K562 (cell line): ENCODE results near the gene TMCC2. TPM values are rescaled to one million over a fixed set of nuclear protein-coding genes. Genes with fewer than 3 reads are reported as not detected.

Experiments used
- ATF7 ChIP-seq: fragments of 450-650 bp; IDR thresholded peaks from 2 replicates; pipeline ENCODE4 v1.7.1; 2014; ENCODE audit warnings: mild to moderate bottlenecking, moderate library complexity
- CBX2 ChIP-seq: fragments of 200-600 bp; sonication (generic); IDR thresholded peaks from one replicate; pipeline ENCODE4 v1.6.1; 2012; ENCODE audit warnings: mild to moderate bottlenecking, low read length, inconsistent platforms; ENCODE audit not compliant: insufficient read depth, poor library complexity, severe bottlenecking
- FOXJ3 ChIP-seq: sonication (generic); formaldehyde crosslinking; IDR thresholded peaks from 2 replicates; pipeline ENCODE4 v1.4.0; 2020; ENCODE audit warnings: mild to moderate bottlenecking, missing genetic modification reagents
- KAT8 ChIP-seq: fragments of 450-650 bp; IDR thresholded peaks from 2 replicates; pipeline ENCODE4 v1.6.1; 2016; ENCODE audit warnings: low read depth, mild to moderate bottlenecking
- LARP7 ChIP-seq: fragments of 450-650 bp; IDR thresholded peaks from 2 replicates; pipeline ENCODE4 v1.6.1; 2016
- MCM3 ChIP-seq: fragments of 450-650 bp; IDR thresholded peaks from 2 replicates; pipeline ENCODE4 v1.6.1; 2016
- MEIS2 ChIP-seq: fragments of 450-650 bp; IDR thresholded peaks from 2 replicates; pipeline ENCODE4 v1.6.1; 2014; ENCODE audit warnings: mild to moderate bottlenecking; ENCODE audit not compliant: partially characterized antibody
- NCOA2 ChIP-seq, 2 experiments: fragments of 450-650 bp; IDR thresholded peaks; 2 replicates each; pipeline ENCODE4 v1.6.1; 2018; ENCODE audit warnings: mild to moderate bottlenecking in 2 of 2, moderate library complexity in 1 of 2; ENCODE audit not compliant: partially characterized antibody in 2 of 2
- NEUROD1 ChIP-seq: fragments of 150-350 bp; IDR thresholded peaks from 2 replicates; pipeline ENCODE4 v1.6.1; 2014; ENCODE audit warnings: borderline replicate concordance, low read length, low read depth; ENCODE audit not compliant: partially characterized antibody
- NR4A1 ChIP-seq, 2 experiments: fragments of 250-450 bp in 1 of 2; fragments of 450-650 bp in 1 of 2; sonication (Bioruptor Pico) in 1 of 2; IDR thresholded peaks; 2 replicates each; pipeline versions ENCODE4 v1.4.0 to v1.6.1; 2016 to 2020; ENCODE audit warnings: mild to moderate bottlenecking in 2 of 2, missing compliant biosample characterization in 1 of 2, missing genetic modification characterization in 1 of 2, moderate library complexity in 1 of 2
- SMARCE1 ChIP-seq: fragments of 450-650 bp; IDR thresholded peaks from 2 replicates; pipeline ENCODE4 v1.7.1; 2016; ENCODE audit warnings: mild to moderate bottlenecking
- ZKSCAN1 ChIP-seq: fragments of 150-350 bp; IDR thresholded peaks from 2 replicates; pipeline ENCODE4 v1.6.1; 2016; ENCODE audit warnings: low read depth, low read length
- ZNF175 ChIP-seq: fragments of 200-800 bp; sonication (Bioruptor generic); IDR thresholded peaks from 2 replicates; pipeline ENCODE4 v1.6.1; 2016; ENCODE audit warnings: low read depth, mild to moderate bottlenecking, missing genetic modification characterization, missing compliant biosample characterization
- ZNF408 ChIP-seq: fragments of 250-450 bp; sonication (Bioruptor Pico); IDR thresholded peaks from 2 replicates; pipeline ENCODE4 v1.4.0; 2020; ENCODE audit warnings: low read depth, mild to moderate bottlenecking, moderate library complexity
- ZNF695 ChIP-seq: fragments of 450-650 bp; formaldehyde crosslinking; IDR thresholded peaks from 2 replicates; pipeline ENCODE4 v1.4.0; 2020; ENCODE audit warnings: mild to moderate bottlenecking, moderate library complexity
- ZSCAN29 ChIP-seq: fragments of 450-650 bp; IDR thresholded peaks from 2 replicates; pipeline ENCODE4 v1.6.1; 2017
- polyA plus RNA-seq, 8 experiments: library from polyadenylated mRNA; depleted of rRNA in 4 of 8; stranded (reverse) in 5 of 8; unstranded in 3 of 8; fragments of >200 nt; fragmentation: Nextera tagmentation in 2 of 8; fragmentation: Illumina TruSeq in 1 of 8; extraction: Ambion mirVana in 2 of 8; extraction: Trizol in 1 of 8; gene quantifications; 2 replicates each; pipeline versions ENCODE4 v1.2.1 to v1.2.3, GENCODE V29; 2011 to 2014; ENCODE audit warnings: inconsistent platforms in 1 of 8, missing spikeins in 1 of 8
- total RNA-seq, 7 experiments: library from RNA; depleted of rRNA in 6 of 7; stranded (reverse); fragments of >200 nt in 6 of 7; fragmentation: Illumina TruSeq in 2 of 7; extraction: Trizol in 2 of 7; gene quantifications; 2 replicates each; pipeline versions ENCODE4 v1.2.1 to v1.2.3, GENCODE V29; 2011 to 2021; ENCODE audit warnings: low replicate concordance in 1 of 7
- TF ChIP-seq, protein P1 (sequence below): fragments of 450-650 bp; IDR thresholded peaks from 2 replicates; pipeline ENCODE4 v1.6.1; 2018; ENCODE audit not compliant: partially characterized antibody
- TF ChIP-seq, protein P2 (sequence below): fragments of 450-650 bp; IDR thresholded peaks from 2 replicates; pipeline ENCODE4 v1.6.1; 2016; ENCODE audit warnings: low read depth

The TMCC2 gene
- total and polyA plus RNA-seq, 9 of the 15 experiments (the other 6 are each of a cell fraction or from before 2014, with no cell fraction given): 0.06 to 1.8 (median 0.98) TPM

DNA sequence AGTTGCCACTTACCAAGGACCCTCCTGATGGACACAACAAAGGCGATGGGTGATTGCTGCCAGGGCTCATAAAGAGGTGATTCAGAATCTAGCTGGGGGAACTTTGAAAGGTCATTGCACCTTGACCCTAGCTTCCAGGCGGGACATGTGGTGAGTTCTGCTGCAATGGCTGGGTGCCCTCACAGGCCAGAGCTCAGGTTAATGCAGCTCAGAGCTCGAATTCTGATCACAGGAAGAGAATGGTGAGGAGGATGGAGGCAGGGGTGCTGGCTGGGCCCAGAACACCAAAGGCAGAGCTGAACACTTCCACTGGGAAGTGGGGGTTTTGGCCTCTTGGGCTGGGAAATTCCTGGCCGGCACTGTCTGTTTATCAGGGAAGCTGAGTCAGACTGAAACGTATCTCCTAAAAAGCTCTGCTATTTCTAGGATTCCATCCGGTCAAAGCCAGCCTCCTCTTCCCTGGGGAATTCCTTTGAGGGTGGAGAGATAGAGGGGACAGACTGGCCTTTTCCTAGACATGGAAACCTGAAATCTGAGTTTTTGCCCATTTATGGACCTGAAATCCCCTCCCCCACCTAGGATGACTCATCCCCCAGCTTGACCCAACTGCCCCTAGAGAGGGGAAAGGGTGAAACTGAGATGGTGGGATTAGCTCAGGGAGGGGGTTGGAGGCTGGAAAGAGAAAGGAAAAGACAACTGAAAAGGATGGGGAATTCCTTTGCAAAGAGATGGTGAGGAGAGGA is 66.6 kb downstream of the TMCC2 start (continued):
- TF ChIP-seq, protein P1, sequence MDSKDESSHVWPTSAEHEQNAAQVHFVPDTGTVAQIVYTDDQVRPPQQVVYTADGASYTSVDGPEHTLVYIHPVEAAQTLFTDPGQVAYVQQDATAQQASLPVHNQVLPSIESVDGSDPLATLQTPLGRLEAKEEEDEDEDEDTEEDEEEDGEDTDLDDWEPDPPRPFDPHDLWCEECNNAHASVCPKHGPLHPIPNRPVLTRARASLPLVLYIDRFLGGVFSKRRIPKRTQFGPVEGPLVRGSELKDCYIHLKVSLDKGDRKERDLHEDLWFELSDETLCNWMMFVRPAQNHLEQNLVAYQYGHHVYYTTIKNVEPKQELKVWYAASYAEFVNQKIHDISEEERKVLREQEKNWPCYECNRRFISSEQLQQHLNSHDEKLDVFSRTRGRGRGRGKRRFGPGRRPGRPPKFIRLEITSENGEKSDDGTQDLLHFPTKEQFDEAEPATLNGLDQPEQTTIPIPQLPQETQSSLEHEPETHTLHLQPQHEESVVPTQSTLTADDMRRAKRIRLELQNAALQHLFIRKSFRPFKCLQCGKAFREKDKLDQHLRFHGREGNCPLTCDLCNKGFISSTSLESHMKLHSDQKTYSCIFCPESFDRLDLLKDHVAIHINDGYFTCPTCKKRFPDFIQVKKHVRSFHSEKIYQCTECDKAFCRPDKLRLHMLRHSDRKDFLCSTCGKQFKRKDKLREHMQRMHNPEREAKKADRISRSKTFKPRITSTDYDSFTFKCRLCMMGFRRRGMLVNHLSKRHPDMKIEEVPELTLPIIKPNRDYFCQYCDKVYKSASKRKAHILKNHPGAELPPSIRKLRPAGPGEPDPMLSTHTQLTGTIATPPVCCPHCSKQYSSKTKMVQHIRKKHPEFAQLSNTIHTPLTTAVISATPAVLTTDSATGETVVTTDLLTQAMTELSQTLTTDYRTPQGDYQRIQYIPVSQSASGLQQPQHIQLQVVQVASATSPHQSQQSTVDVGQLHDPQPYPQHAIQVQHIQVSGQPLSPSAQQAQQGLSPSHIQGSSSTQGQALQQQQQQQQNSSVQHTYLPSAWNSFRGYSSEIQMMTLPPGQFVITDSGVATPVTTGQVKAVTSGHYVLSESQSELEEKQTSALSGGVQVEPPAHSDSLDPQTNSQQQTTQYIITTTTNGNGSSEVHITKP: peak; percentile 11
- TF ChIP-seq NCOA2 (IDR thresholded peaks at IDR 0.05; ENCODE audit: partially characterized antibody in 2 of 2) (no peak), ZKSCAN1 (no peak), NR4A1 (CRISPR knock-in tag; IDR thresholded peaks at IDR 0.05) (no peak), NR4A1 (tag; IDR thresholded peaks at IDR 0.05) (no peak), ZSCAN29 (no peak), MEIS2 (no peak), ZNF175 (CRISPR knock-in tag) (peak; percentile 33; the same call in 1 of the 2 replicates), MCM3 (no peak), LARP7 (no peak), ZNF408 (CRISPR knock-in tag) (no peak), ATF7 (peak; percentile 64), KAT8 (no peak), NEUROD1 (peak; percentile 51), CBX2 (no peak), ZNF695 (CRISPR knock-in tag) (no peak), FOXJ3 (CRISPR knock-in tag) (no peak), SMARCE1 (peak; percentile 85)
- TF ChIP-seq, protein P2, sequence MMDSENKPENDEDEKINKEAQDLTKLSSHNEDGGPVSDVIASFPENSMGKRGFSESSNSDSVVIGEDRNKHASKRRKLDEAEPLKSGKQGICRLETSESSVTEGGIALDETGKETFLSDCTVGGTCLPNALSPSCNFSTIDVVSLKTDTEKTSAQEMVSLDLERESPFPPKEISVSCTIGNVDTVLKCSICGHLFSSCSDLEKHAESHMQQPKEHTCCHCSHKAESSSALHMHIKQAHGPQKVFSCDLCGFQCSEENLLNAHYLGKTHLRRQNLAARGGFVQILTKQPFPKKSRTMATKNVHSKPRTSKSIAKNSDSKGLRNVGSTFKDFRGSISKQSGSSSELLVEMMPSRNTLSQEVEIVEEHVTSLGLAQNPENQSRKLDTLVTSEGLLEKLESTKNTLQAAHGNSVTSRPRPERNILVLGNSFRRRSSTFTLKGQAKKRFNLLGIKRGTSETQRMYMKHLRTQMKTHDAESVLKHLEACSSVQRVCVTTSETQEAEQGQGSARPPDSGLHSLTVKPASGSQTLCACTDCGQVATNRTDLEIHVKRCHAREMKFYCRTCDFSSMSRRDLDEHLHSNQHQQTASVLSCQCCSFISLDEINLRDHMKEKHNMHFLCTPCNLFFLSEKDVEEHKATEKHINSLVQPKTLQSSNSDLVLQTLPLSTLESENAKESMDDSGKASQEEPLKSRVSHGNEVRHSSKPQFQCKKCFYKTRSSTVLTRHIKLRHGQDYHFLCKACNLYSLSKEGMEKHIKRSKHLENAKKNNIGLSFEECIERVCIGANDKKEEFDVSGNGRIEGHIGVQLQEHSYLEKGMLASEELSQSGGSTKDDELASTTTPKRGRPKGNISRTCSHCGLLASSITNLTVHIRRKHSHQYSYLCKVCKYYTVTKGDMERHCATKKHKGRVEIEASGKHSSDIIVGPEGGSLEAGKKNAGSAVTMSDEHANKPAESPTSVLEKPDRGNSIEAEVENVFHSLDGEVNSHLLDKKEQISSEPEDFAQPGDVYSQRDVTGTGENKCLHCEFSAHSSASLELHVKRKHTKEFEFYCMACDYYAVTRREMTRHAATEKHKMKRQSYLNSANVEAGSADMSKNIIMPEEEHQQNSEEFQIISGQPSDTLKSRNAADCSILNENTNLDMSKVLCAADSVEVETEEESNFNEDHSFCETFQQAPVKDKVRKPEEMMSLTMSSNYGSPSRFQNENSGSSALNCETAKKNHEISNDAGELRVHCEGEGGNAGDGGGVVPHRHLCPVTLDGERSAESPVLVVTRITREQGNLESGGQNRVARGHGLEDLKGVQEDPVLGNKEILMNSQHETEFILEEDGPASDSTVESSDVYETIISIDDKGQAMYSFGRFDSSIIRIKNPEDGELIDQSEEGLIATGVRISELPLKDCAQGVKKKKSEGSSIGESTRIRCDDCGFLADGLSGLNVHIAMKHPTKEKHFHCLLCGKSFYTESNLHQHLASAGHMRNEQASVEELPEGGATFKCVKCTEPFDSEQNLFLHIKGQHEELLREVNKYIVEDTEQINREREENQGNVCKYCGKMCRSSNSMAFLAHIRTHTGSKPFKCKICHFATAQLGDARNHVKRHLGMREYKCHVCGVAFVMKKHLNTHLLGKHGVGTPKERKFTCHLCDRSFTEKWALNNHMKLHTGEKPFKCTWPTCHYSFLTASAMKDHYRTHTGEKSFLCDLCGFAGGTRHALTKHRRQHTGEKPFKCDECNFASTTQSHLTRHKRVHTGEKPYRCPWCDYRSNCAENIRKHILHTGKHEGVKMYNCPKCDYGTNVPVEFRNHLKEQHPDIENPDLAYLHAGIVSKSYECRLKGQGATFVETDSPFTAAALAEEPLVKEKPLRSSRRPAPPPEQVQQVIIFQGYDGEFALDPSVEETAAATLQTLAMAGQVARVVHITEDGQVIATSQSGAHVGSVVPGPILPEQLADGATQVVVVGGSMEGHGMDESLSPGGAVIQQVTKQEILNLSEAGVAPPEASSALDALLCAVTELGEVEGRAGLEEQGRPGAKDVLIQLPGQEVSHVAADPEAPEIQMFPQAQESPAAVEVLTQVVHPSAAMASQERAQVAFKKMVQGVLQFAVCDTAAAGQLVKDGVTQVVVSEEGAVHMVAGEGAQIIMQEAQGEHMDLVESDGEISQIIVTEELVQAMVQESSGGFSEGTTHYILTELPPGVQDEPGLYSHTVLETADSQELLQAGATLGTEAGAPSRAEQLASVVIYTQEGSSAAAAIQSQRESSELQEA: no peak
